Stimulated activated CD8-positive, alpha-beta memory T cell treated with anti-CD3 and anti-CD28 coated beads, Interleukin-7, amount 100 ng/mL, for 24 hours (primary cell): ENCODE measurements around the gene SLC46A3.
"Not testable (repeated sequence)": the region's sequence is repeated elsewhere in the genome, so short reads cannot be mapped to it uniquely, and the experiment has no call there.

Experiments
- DNase-seq: peaks from one replicate; pipeline ENCODE4 v3.0.0-alpha.2; 2020; ENCODE audit warnings: low read depth

Gene SLC46A3

GRCh38 chr13:28718543-28719226 is at the start of gene SLC46A3:
SLC46A3 (minus strand) TSS chr13:28718970; CDS start chr13:28717998, 972 bp downstream.
- peak; percentile 96 for DNase-seq

GRCh38 chr13:28763887-28764286 is 45.1 kb upstream of the SLC46A3 start:
- DNase-seq = no peak

GRCh38 chr13:28761586-28761985 is 42.8 kb upstream of the SLC46A3 start:
- no peak for DNase-seq

DNA sequence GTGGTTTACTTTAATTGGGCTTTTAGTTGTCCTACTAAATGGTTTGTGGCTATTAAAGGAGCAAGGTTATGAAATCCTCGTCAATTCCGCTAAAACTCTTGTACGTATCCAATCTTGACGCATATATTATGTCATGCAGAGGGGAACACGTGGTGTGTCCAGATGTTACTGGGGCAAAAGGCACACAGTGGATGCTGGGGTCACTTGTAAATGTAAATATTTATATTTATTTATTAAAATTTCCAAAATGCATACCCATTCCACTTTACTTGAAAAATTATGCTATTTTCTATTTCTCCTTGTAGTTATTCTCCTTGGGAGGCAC is 36.7 kb upstream of the SLC46A3 start:
- no peak for DNase-seq

DNA sequence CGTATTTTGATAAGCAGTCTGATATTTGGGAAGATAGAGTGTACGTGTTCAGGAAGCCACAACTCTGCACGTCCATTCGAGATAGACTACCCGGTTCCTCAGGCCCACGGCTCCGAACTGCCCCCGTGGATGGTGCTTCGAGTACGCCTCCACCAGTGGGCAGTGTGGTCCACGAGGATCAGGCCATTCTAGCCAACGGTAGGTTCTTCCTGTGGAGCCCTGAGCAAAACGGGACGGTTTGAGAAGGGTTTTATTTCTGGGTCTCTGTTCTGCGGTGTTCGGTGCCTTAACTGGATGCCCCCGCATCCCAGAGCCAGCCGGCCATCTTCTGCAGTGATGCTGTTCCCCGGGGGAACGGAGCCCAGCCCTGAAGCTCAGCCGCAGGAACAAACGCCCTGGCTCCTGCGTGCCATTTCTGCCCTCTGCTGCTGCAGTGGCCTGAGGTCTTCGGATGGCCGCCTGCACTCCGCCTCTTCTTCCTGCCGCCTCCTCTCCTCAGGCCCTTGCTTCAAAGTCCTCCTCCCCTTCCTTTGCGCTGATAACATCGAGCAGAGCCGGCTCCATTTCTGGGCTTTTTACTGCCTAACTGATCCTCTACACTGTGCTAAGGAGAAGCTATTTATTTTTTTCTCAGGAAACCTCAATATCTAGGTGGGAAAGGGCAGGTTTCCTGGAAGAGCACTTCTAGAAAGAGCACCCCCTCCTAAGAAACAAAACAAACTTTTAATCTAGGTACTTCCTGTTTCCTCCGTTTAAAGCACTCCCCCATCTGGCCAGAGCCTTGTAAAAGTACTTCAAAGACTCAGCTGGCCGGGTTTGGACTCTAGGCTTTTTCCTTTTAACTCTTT is 36.2 kb upstream of the SLC46A3 start:
- no peak for DNase-seq

DNA sequence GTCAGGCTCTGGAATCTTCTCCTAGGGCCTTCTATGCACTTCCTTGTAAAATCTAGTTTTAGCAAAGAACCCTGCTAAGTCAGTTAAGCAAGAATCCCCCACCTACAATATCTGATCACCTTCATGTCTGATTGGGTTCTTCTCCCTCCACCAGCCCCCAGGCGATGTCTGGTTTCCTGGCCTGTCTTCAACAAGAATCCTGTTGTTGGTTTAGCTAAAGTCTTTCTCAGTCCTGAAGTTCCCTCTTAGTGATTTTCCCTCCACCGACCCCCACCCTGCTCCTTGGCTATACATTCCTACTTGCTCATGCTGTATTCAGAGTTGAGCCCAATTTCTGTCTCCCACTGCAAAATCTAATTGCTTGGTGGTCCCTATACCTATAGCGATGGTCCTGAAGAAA is 35.2 kb upstream of the SLC46A3 start:
- DNase-seq = no peak

DNA sequence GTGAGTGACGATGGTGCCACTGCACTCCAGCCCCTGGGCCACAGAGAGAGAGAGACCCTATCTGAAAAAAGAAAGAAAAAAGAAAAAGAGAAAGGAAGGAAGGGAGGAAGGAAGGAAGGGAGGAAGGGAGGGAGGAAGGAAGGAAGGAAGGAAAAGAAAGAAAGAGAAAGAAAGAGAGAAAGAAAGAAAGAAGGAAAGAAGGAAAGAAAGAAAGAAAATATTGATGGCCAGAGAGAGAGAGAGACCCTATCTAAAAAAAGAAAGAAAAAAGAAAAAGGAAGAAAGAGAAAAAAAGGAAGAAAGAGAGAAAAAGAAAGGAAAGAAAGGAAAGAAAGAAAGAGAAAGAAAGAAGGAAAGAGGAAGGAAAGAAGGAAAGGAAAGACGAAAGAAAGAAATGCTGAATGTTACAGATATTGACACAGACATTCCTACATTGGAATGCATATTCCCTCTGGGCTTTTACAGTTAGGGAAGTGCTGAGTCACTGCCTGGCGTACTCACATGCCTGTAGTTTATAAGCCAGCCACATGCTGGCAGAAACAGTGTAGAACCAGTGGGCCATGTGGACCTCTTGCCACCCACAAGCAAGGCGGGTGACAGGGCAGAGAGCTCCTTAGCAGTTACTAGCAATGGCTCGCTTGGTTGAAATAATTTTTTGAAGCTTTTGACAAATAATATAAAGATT is 34.6 kb upstream of the SLC46A3 start:
- DNase-seq = no peak

GRCh38 chr13:28751175-28751960 is 32.6 kb upstream of the SLC46A3 start:
- DNase-seq = no peak

DNA sequence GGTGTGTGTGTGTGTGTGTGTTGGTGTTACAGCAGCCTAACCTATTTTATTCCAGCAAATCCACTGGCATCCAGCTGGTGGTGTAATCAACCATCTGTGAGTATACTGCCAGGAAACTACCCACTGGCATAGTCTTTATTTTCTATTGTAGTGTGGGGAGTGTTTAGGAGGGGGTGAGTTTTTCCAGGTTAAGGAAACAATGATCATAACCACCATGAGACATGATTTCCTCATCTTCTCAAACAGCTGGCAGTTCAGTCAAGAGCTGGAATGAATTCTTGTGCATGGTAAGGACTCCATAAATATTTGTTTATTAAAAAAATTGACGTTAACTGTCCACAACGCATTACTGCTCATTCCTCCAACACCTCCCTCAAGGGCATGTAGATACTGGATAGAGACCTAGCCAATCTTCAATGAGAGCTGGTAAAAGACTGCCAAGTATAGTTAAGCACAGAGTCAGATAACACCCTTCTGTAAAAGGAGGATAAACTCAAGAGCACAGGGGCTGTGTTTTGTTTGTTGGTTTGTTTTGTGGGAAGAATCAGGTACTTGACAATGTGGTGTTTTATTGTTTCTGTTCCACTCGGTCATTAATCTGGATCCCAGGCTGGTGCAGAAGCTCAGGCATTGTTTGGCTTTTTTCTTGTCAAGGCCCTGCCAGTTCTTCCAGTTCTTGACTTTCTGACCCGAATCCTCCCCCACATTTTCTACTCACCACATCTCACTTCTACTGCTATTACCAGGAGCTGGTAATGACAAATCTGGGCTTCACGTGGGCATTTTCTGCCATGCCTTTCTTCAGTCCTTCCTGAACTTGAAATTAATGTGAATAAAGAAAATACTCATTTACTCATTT is 31.6 kb upstream of the SLC46A3 start:
- no peak for DNase-seq

DNA sequence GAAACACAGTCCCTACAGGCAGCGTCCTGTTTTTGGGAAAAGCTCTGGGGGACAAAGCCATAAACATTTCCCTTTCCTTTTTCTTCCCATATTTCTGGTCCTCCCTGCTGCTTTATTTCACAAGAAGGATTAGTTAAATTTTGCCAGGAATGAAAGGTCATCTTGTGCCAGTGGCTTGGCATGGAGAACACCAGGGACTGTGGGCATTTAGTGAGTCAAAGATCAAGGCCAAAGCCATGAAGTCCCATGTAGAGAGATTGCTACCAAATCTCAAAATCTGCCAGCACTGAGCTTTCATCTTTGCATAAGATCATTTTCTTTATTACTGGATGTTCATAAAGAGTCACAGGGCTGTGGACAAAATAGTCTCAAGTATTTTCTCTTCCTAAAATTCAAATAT is 29.1 kb upstream of the SLC46A3 start:
- DNase-seq = no peak

DNA sequence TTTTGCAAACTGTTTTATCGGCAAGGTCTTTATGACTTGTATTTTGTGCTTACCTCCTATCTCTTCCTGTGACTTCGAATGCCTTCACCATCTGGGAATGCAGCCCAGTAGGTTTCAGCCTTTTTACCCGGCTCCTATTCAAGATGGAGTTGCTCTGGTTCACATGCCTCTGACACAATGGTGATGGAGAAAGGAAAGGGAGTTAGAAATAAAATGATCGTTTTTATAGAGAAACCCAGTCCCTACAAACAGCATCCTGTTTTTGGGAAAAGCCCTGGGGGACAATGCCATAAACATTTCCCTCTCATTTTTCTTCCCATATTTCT is 27.5 kb upstream of the SLC46A3 start:
- DNase-seq = no peak

DNA sequence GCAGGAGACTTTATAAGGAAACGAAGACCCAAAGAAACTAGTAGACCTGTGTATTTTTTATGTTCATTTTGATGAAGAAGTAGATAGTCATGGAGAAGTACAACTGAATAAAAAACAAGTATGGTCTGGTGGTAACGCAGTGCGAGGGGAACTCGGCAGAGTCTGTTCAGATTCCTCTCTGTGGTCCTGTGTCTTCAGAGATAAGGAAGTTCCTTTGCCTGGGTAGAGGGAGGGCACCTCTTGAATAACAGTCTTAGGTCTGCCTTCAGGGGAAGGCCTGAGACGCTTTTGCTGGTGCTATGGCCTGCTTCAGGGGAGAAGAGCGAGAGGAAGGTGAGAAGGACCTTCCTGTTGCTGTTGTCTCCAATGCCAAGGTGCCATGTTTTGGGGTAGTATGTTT is 25.9 kb upstream of the SLC46A3 start:
- DNase-seq = no peak

DNA sequence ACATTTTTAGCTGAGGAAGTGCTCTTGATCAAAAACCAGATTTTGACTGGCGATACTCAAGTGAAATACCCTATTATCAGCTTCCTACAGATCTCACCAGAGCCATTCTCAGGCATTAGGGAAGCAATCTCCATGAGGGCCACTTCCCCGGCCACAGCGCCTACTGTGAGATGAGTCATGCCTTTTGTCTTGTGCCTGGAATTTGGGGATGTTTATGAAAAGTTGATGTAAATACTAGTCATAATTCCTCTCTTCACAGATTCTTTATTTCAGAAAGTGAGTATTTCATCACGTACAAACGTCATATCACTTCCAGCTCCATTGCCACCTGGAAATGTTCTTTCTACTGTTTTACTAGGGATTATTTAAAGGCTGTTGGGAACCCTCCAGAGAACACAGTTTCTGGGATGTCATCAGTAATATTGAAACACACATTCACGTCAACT is 25.3 kb upstream of the SLC46A3 start:
- DNase-seq = no peak

GRCh38 chr13:28743499-28744083 is 24.8 kb upstream of the SLC46A3 start:
- no peak for DNase-seq

GRCh38 chr13:28743020-28743419 is 24.2 kb upstream of the SLC46A3 start:
- no peak for DNase-seq

- not testable (repeated sequence) for DNase-seq
Measured at GRCh38 chr13:28742445-28742844, 23.7 kb upstream of the SLC46A3 start.

- no peak for DNase-seq
Measured at GRCh38 chr13:28741084-28741491, 22.3 kb upstream of the SLC46A3 start.

DNA sequence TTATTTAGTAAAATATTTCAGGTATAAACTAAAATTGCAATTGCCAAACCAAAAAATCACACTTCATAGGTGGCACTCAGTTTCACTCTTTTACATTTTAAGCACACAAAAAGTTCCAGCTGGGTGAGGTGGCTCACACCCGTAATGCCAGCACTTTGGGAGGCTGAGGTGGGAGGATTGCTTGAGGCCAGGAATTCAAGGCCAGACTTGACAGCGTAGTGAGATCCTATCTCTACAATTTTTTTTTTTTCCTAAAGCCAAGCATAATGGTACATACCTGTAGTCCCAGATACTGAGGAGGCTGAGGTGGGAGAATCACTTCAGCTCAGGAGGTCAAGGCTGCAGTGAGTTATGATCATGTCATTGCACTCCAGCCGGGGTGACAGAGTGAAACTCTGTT is 20.6 kb upstream of the SLC46A3 start:
- no peak for DNase-seq

GRCh38 chr13:28735481-28736029 is 16.8 kb upstream of the SLC46A3 start:
- DNase-seq = no peak

DNA sequence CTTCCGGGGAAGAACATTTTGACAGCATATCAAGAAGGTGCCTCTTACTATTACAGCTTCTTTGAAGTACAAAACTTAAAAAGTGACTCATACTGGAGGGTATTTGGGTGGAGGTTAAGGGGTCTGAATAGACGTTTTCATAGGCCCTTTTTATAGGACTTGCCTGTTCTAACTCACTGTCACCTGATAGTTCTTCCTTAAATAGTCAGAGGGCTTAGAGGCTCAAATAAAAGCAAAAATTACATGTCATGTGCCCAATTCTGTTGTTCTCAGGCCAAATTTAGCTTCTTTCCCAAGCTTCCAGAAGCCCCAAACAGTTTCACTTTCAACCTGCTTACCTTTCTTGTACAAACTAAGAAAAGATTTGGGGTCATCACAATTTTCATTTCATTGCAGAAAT is 16.1 kb upstream of the SLC46A3 start:
- no peak for DNase-seq

GRCh38 chr13:28730762-28731161 is 12.0 kb upstream of the SLC46A3 start:
- DNase-seq = no peak
